Ascending aorta (tissue), 2 donors: ENCODE data around the gene POU2F1. TPM values are rescaled to one million over a fixed set of nuclear protein-coding genes. Genes with fewer than 3 reads are reported as not detected.

Experiments
- DNase-seq, 2 donors: peaks; one replicate each; pipeline ENCODE4 v3.0.0-alpha.2; 2019; ENCODE audit warnings: low spot score in 2 of 2
- H3K27ac ChIP-seq, 2 donors: fragments of 200-600 bp; sonication (generic); one replicate each; pipeline ENCODE4 v1.5.1; 2016 to 2017; ENCODE audit warnings: mild to moderate bottlenecking in 1 of 2
- H3K27me3 ChIP-seq: fragments of 200-600 bp; sonication (generic); one replicate; pipeline ENCODE4 v1.5.1; 2017
- H3K36me3 ChIP-seq, 2 donors: fragments of 200-600 bp; sonication (generic); one replicate each; pipeline ENCODE4 v1.5.1; 2016
- H3K4me1 ChIP-seq, 2 donors: fragments of 200-600 bp; sonication (generic); one replicate each; pipeline ENCODE4 v1.5.1; 2016 to 2017; ENCODE audit warnings: mild to moderate bottlenecking in 1 of 2
- H3K4me3 ChIP-seq, 2 donors: fragments of 200-600 bp; sonication (generic); one replicate each; pipeline ENCODE4 v1.5.1; 2016 to 2017; ENCODE audit warnings: mild to moderate bottlenecking in 1 of 2
- H3K9me3 ChIP-seq, 2 donors: fragments of 200-600 bp; sonication (generic); one replicate each; pipeline ENCODE4 v1.5.1; 2016
- CTCF ChIP-seq, 3 experiments: fragments of 200-600 bp in 2 of 3; fragments of 450-650 bp in 1 of 3; sonication (generic) in 2 of 3; IDR thresholded peaks; one replicate each; pipeline ENCODE4 v1.5.1; 2016 to 2019; ENCODE audit warnings: antibody characterized with exemption in 3 of 3, mild to moderate bottlenecking in 1 of 3, moderate library complexity in 1 of 3
- intact Hi-C: fragments of 100-400 bp; cut with DNase I; formaldehyde crosslinking; loops from one replicate; pipeline ENCODE4 v1.15.1; 2023
- total RNA-seq: library from RNA; depleted of rRNA; stranded (reverse); fragments of >200 nt; gene quantifications from one replicate; pipeline ENCODE4 v1.1.0, GENCODE V29; 2016

POU2F1 gene
- total RNA-seq, 1 donor from 2014 or later = 3.0 TPM

- peak in 1 of 3 experiments; percentile 20 for TF ChIP-seq CTCF (IDR thresholded peaks at IDR 0.05)
- H3K36me3 ChIP-seq = no peaks in the 10 kb centered on the region
- peaks cover 4 to 6% of the 10 kb centered on the region in 2 donors for H3K4me1 ChIP-seq
- peak overlapping the region; percentile 47 to 58 for H3K4me3 ChIP-seq
- no peaks in the 10 kb centered on the region for H3K27me3 ChIP-seq
- no peak overlapping the region for H3K27ac ChIP-seq
- intact Hi-C loops = no loop called here
- H3K9me3 ChIP-seq = no peaks in the 10 kb centered on the region
- peak in 1 of 2 donors; percentile 65 for DNase-seq
Measured at GRCh38 chr1:167439301-167439988, 218.8 kb downstream of the POU2F1 start.

GRCh38 chr1:167440345-167440744 is 219.7 kb downstream of the POU2F1 start:
- H3K27ac ChIP-seq = no peak overlapping the region
- H3K36me3 ChIP-seq = no peaks in the 10 kb centered on the region
- H3K27me3 ChIP-seq = no peaks in the 10 kb centered on the region
- no peak overlapping the region for H3K4me3 ChIP-seq
- intact Hi-C loops = no loop called here
- H3K9me3 ChIP-seq = no peaks in the 10 kb centered on the region
- peak in 1 of 2 donors; percentile 38 for DNase-seq
- no peak for TF ChIP-seq CTCF (IDR thresholded peaks at IDR 0.05)
- peaks cover 4 to 6% of the 10 kb centered on the region in 2 donors for H3K4me1 ChIP-seq

- Histone ChIP-seq H3K9me3 (no peaks in the 10 kb centered on the region), H3K27me3 (no peaks in the 10 kb centered on the region), H3K4me1 (peaks cover 4 to 6% of the 10 kb centered on the region in 2 donors), H3K36me3 (no peaks in the 10 kb centered on the region), H3K27ac (no peak overlapping the region), H3K4me3 (no peak overlapping the region)
- intact Hi-C loops = no loop called here
- DNase-seq = peak in 1 of 2 donors; percentile 50
- TF ChIP-seq CTCF (IDR thresholded peaks at IDR 0.05) = no peak
Measured at GRCh38 chr1:167440776-167441175, 220.1 kb downstream of the POU2F1 start.

GRCh38 chr1:167441222-167441621 is 220.5 kb downstream of the POU2F1 start:
- Histone ChIP-seq H3K27ac (no peak overlapping the region), H3K4me3 (no peak overlapping the region), H3K27me3 (no peaks in the 10 kb centered on the region), H3K36me3 (no peaks in the 10 kb centered on the region), H3K9me3 (no peaks in the 10 kb centered on the region), H3K4me1 (peaks cover 4 to 6% of the 10 kb centered on the region in 2 donors)
- DNase-seq = no peak
- intact Hi-C loops = no loop called here
- TF ChIP-seq CTCF (IDR thresholded peaks at IDR 0.05) = no peak

- no peak overlapping the region for H3K27ac ChIP-seq
- no peak overlapping the region for H3K4me3 ChIP-seq
- H3K4me1 ChIP-seq = peaks cover 4 to 6% of the 10 kb centered on the region in 2 donors
- peak in 1 of 2 donors; percentile 87 for DNase-seq
- no peaks in the 10 kb centered on the region for H3K27me3 ChIP-seq
- TF ChIP-seq CTCF (IDR thresholded peaks at IDR 0.05) = peak; percentile 59 to 88 (median 79)
- no peaks in the 10 kb centered on the region for H3K9me3 ChIP-seq
- H3K36me3 ChIP-seq = no peaks in the 10 kb centered on the region
- intact Hi-C loops = loop anchor here (1.0 to 2.0 kb wide), 2 partner anchors 175 to 376 kb away; no protein-coding TSS in a partner anchor
Measured at GRCh38 chr1:167442142-167442848, 221.6 kb downstream of the POU2F1 start.
